Parathyroid adenoma (tissue), 2 donors: ENCODE results near the gene TENM4.
A peak's percentile ranks its signal among the peaks of the same experiment; 100 is the strongest.

Source experiments
- H2AFZ ChIP-seq: fragments of 300-600 bp; sonication (generic); one replicate; pipeline ENCODE4 v1.7.0; 2017; ENCODE audit warnings: antibody characterized with exemption, mild to moderate bottlenecking
- H3K27ac ChIP-seq: fragments of 300-600 bp; sonication (generic); one replicate; pipeline ENCODE4 v1.7.0; 2017
- H3K27me3 ChIP-seq: fragments of 300-600 bp; sonication (generic); one replicate; pipeline ENCODE4 v1.7.0; 2017; ENCODE audit warnings: low read length; ENCODE audit not compliant: control insufficient read depth, insufficient read depth
- H3K36me3 ChIP-seq: fragments of 300-600 bp; sonication (generic); one replicate; pipeline ENCODE4 v1.7.0; 2017; ENCODE audit warnings: low read length; ENCODE audit not compliant: control insufficient read depth, insufficient read depth
- H3K4me1 ChIP-seq: fragments of 300-600 bp; sonication (generic); one replicate; pipeline ENCODE4 v1.7.0; 2017; ENCODE audit warnings: control low read depth
- H3K4me2 ChIP-seq: fragments of 300-600 bp; sonication (generic); one replicate; pipeline ENCODE4 v1.7.0; 2017; ENCODE audit warnings: low read length
- H3K4me3 ChIP-seq: fragments of 300-600 bp; sonication (generic); one replicate; pipeline ENCODE4 v1.7.0; 2017; ENCODE audit warnings: low read depth, low read length
- H3K79me2 ChIP-seq: fragments of 300-600 bp; sonication (generic); one replicate; pipeline ENCODE4 v1.7.0; 2017; ENCODE audit warnings: control low read depth
- H3K9ac ChIP-seq: fragments of 300-600 bp; sonication (generic); one replicate; pipeline ENCODE4 v1.7.0; 2017; ENCODE audit warnings: mild to moderate bottlenecking
- H3K9me3 ChIP-seq: fragments of 300-600 bp; sonication (generic); one replicate; pipeline ENCODE4 v1.7.0; 2017; ENCODE audit warnings: low read length; ENCODE audit not compliant: control insufficient read depth
- CTCF ChIP-seq: fragments of 300-600 bp; sonication (generic); IDR thresholded peaks from one replicate; pipeline ENCODE4 v1.7.0; 2017; ENCODE audit warnings: antibody characterized with exemption, mild to moderate bottlenecking
- donor health status: primary hyperparathyroidism.

The TENM4 gene

GRCh38 chr11:78961247-78961646, 479.6 kb downstream of the TENM4 start:
- H3K4me1 ChIP-seq: peaks cover 2% of the 10 kb centered on the region
- TF ChIP-seq CTCF: peak; percentile 56
- no peaks in the 10 kb centered on the region for H3K79me2 ChIP-seq
- H3K9ac ChIP-seq: no peak overlapping the region
- peak overlapping the region; percentile 32 for H3K27ac ChIP-seq
- peak overlapping the region; percentile 74 for H3K4me2 ChIP-seq
- H3K36me3 ChIP-seq: no peaks in the 10 kb centered on the region
- peak overlapping the region; percentile 77 for H3K4me3 ChIP-seq
- H3K27me3 ChIP-seq: no peaks in the 10 kb centered on the region
- H3K9me3 ChIP-seq: no peaks in the 10 kb centered on the region
- peak overlapping the region; percentile 79 for H2AFZ ChIP-seq

GRCh38 chr11:78958444-78958843, 482.4 kb downstream of the TENM4 start:
- Histone ChIP-seq H3K79me2 (no peaks in the 10 kb centered on the region), H3K36me3 (no peaks in the 10 kb centered on the region), H3K4me3 (no peak overlapping the region), H3K9me3 (no peaks in the 10 kb centered on the region), H3K27ac (no peak overlapping the region), H3K4me1 (peaks cover 2% of the 10 kb centered on the region), H3K27me3 (no peaks in the 10 kb centered on the region), H3K9ac (no peak overlapping the region), H2AFZ (no peak overlapping the region), H3K4me2 (no peak overlapping the region)
- no peak for TF ChIP-seq CTCF

- Histone ChIP-seq H3K9ac (no peak overlapping the region), H3K4me1 (peaks cover 2% of the 10 kb centered on the region), H3K27me3 (no peaks in the 10 kb centered on the region), H3K27ac (no peak overlapping the region), H3K9me3 (no peaks in the 10 kb centered on the region), H2AFZ (no peak overlapping the region), H3K36me3 (no peaks in the 10 kb centered on the region), H3K4me3 (no peak overlapping the region), H3K79me2 (no peaks in the 10 kb centered on the region), H3K4me2 (no peak overlapping the region)
- TF ChIP-seq CTCF: no peak
These were observed 483.2 kb downstream of the TENM4 start for GRCh38 chr11:78957476-78958245.

GRCh38 chr11:78954696-78955095, 486.1 kb downstream of the TENM4 start:
- Histone ChIP-seq H3K27ac (no peak overlapping the region), H3K27me3 (no peaks in the 10 kb centered on the region), H3K4me3 (no peak overlapping the region), H2AFZ (no peak overlapping the region), H3K79me2 (peaks cover 2% of the 10 kb centered on the region), H3K4me2 (no peak overlapping the region), H3K9me3 (no peaks in the 10 kb centered on the region), H3K4me1 (no peaks in the 10 kb centered on the region), H3K36me3 (no peaks in the 10 kb centered on the region), H3K9ac (no peak overlapping the region)
- TF ChIP-seq CTCF: no peak

- no peak overlapping the region for H3K9ac ChIP-seq
- H3K27ac ChIP-seq: no peak overlapping the region
- H3K27me3 ChIP-seq: no peaks in the 10 kb centered on the region
- H3K36me3 ChIP-seq: no peaks in the 10 kb centered on the region
- no peak overlapping the region for H3K4me3 ChIP-seq
- TF ChIP-seq CTCF: no peak
- H3K9me3 ChIP-seq: no peaks in the 10 kb centered on the region
- no peak overlapping the region for H3K4me2 ChIP-seq
- H3K79me2 ChIP-seq: peaks cover 2% of the 10 kb centered on the region
- no peak overlapping the region for H2AFZ ChIP-seq
- H3K4me1 ChIP-seq: no peaks in the 10 kb centered on the region
These were observed 486.6 kb downstream of the TENM4 start for GRCh38 chr11:78954261-78954660.
